ENCODE data around the gene CLASP2.
"Not testable (repeated sequence)": the region's sequence is repeated elsewhere in the genome, so short reads cannot be mapped to it uniquely, and the experiment has no call there.

The CLASP2 gene

DNA sequence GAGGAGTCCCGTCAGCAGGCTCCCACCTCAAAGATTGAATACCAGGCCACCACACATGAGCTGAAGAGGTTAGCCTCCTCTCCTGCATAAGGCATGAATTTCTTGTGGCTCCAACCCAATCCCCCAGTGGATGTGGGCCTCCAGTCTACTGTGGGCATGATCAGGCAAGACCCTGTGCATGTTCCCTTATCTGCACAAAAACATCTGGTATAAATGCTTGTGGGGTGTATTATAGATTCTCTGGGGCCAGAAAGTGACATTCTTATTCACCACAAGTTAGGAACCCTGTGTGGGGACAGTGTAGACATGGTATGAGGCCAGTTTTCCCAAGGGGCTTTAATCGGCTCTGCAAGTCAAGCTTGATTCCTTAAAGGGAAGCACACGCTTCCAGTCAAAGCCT is 259.6 kb downstream of the CLASP2 start:
- Histone ChIP-seq H3K4me3 (IDR thresholded peaks at IDR 0.05; ENCODE audit: insufficient read depth, low read depth, low read length) (no peak overlapping the region), H3K36me3 (ENCODE audit: insufficient read depth) (no peaks in the 10 kb centered on the region), H3K27ac (no peak overlapping the region)

DNA sequence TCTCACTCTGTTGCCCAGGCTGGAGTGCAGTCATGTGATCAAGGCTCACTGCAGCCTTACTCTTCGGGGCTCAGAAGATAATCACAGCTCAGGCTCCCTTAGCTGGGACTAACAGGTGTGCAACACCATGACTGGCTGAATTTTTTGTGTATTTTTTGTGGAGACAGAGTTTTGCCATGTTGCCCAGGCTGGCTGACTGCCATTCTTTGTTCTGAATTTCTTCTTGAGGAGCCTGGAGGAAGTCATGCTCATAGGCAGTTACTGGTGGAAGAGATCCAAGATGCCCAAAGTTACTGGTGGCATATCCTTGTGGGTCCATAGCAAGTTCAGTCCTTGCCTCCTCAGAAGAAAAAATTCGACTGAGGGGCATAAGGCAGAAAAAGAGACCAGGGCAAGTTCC is 261.3 kb downstream of the CLASP2 start:
- Histone ChIP-seq H3K79me2 (ENCODE audit: insufficient read depth, low read depth) (no peaks in the 10 kb centered on the region), H3K4me3 (IDR thresholded peaks at IDR 0.05; ENCODE audit: insufficient read depth, low read depth, low read length) (no peak overlapping the region), H3K4me2 (no peak overlapping the region), H3K4me1 (ENCODE audit: low read depth, poor library complexity, severe bottlenecking) (no peaks in the 10 kb centered on the region), H3K27me3 (ENCODE audit: insufficient read depth, low read depth) (no peaks in the 10 kb centered on the region), H3K27ac (no peak overlapping the region), H4K20me1 (ENCODE audit: insufficient read depth) (no peaks in the 10 kb centered on the region), H2AFZ (ENCODE audit: low read depth) (no peak overlapping the region), H3K36me3 (ENCODE audit: insufficient read depth) (no peaks in the 10 kb centered on the region), H3K9ac (no peak overlapping the region)
- TF ChIP-seq, protein P1, sequence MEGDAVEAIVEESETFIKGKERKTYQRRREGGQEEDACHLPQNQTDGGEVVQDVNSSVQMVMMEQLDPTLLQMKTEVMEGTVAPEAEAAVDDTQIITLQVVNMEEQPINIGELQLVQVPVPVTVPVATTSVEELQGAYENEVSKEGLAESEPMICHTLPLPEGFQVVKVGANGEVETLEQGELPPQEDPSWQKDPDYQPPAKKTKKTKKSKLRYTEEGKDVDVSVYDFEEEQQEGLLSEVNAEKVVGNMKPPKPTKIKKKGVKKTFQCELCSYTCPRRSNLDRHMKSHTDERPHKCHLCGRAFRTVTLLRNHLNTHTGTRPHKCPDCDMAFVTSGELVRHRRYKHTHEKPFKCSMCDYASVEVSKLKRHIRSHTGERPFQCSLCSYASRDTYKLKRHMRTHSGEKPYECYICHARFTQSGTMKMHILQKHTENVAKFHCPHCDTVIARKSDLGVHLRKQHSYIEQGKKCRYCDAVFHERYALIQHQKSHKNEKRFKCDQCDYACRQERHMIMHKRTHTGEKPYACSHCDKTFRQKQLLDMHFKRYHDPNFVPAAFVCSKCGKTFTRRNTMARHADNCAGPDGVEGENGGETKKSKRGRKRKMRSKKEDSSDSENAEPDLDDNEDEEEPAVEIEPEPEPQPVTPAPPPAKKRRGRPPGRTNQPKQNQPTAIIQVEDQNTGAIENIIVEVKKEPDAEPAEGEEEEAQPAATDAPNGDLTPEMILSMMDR (conservative IDR thresholded peaks at IDR 0.05; ENCODE audit: low read depth, low read length) = no peak

More for the DNA sequence above, 259.6 kb downstream of the CLASP2 start:
- no peaks in the 10 kb centered on the region for H3K79me2 ChIP-seq (ENCODE audit: insufficient read depth, low read depth)
- no peak overlapping the region for H3K9ac ChIP-seq
- TF ChIP-seq, protein P1 (conservative IDR thresholded peaks at IDR 0.05; ENCODE audit: low read depth, low read length) = no peak
- no peak overlapping the region for H3K4me2 ChIP-seq
- H3K4me1 ChIP-seq (ENCODE audit: low read depth, poor library complexity, severe bottlenecking) = no peaks in the 10 kb centered on the region
- H2AFZ ChIP-seq (ENCODE audit: low read depth) = no peak overlapping the region
- H4K20me1 ChIP-seq (ENCODE audit: insufficient read depth) = no peaks in the 10 kb centered on the region
- no peaks in the 10 kb centered on the region for H3K27me3 ChIP-seq (ENCODE audit: insufficient read depth, low read depth)

DNA sequence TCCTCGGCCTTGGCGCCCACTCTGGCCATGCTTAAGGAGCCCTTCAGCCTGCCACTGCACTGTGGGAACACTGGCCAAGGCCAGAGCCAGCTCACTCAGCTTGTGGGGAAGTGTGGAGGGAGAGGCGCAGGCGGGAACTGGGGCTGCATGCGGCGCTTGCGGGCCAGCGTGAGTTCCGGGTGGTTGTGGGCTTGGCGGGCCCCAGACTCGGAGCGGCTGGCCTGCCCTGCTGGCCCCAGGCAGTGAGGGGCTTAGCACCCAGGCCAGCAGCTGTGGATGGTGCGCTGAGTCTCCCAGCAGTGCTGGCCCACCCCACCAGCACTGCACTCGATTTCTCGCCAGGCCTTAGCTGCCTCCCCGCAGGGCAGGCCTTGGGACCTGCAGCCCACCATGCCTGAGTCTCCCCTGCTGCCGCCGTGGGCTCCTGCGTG is 264.7 kb downstream of the CLASP2 start:
- Histone ChIP-seq H3K27me3 (ENCODE audit: insufficient read depth, low read depth) (no peaks in the 10 kb centered on the region), H3K4me1 (ENCODE audit: low read depth, poor library complexity, severe bottlenecking) (no peaks in the 10 kb centered on the region), H3K9ac (no peak overlapping the region), H3K4me3 (IDR thresholded peaks at IDR 0.05; ENCODE audit: insufficient read depth, low read depth, low read length) (no peak overlapping the region), H3K27ac (no peak overlapping the region), H2AFZ (ENCODE audit: low read depth) (no peak overlapping the region), H4K20me1 (ENCODE audit: insufficient read depth) (no peaks in the 10 kb centered on the region), H3K4me2 (no peak overlapping the region), H3K36me3 (ENCODE audit: insufficient read depth) (no peaks in the 10 kb centered on the region), H3K79me2 (ENCODE audit: insufficient read depth, low read depth) (no peaks in the 10 kb centered on the region)
- TF ChIP-seq, protein P1 (conservative IDR thresholded peaks at IDR 0.05; ENCODE audit: low read depth, low read length) = no peak

DNA sequence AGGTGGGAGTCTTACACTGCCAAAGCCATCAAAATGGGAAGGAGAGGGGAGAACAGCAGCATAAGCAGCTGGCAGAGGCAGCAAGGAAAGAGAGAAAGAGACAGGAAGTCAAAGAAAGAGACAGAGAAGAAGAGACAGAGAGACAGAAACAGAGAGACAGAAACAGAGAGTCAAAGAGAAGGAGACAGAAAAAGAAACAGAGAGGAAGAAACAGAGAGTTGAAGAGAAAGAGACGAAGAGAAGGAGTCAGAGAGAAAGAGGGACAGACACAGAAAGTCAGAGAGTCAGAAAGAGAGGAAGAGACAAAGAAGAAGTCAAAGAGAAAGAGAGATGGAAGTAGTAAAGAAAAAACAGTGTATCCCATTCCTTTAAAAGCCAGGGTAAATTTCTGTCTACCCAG is 266.1 kb downstream of the CLASP2 start:
- H3K4me1 ChIP-seq (ENCODE audit: low read depth, poor library complexity, severe bottlenecking); H3K4me3 ChIP-seq (IDR thresholded peaks at IDR 0.05; ENCODE audit: insufficient read depth, low read depth, low read length); H4K20me1 ChIP-seq (ENCODE audit: insufficient read depth); H3K4me2 ChIP-seq; H2AFZ ChIP-seq (ENCODE audit: low read depth); H3K36me3 ChIP-seq (ENCODE audit: insufficient read depth); H3K27ac ChIP-seq; H3K27me3 ChIP-seq (ENCODE audit: insufficient read depth, low read depth); H3K9ac ChIP-seq; H3K79me2 ChIP-seq (ENCODE audit: insufficient read depth, low read depth): not testable (repeated sequence)

DNA sequence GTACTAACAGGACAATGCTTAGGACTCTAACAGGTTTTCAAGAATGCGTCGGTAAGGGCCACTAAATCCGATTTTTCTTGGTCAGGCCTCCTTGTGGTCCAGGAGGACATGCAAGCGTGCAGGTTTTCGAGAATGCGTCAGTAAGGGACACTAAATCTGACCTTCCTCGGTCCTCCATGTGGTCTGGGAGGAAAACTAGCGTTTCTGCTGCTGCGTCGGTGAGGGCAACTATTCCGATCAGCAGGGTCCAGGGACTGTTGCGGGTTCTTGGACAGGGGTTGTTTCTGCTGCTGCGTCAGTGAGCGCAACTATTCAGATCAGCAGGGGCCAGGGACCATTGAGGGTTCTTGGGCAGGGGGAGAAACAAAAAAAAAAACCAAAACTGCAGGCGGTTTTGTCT is 270.1 kb downstream of the CLASP2 start:
- TF ChIP-seq, protein P1 (conservative IDR thresholded peaks at IDR 0.05; ENCODE audit: low read depth, low read length) = no peak
- no peak overlapping the region for H2AFZ ChIP-seq (ENCODE audit: low read depth)

DNA sequence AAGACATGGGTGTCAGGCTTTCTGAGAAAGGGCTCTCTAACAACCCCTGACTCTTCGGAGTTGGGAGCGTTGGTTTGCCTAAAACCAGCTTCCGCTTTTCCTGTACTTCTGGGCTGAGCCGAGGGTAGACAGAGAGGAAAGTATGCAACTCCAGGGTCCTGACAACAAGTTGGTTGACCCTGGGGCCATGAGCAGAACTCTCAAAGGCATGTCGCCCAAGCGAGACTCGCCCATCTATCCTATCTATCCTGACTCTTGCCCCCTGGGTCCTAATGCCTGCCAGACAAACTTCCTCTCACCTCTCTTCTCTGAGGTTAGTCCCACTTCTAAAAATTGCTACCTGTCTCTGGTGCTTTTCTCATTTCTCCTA is 270.8 kb downstream of the CLASP2 start:
- not testable (repeated sequence) for H3K9ac ChIP-seq; H3K4me2 ChIP-seq; H3K36me3 ChIP-seq (ENCODE audit: insufficient read depth); H3K4me1 ChIP-seq (ENCODE audit: low read depth, poor library complexity, severe bottlenecking); H3K79me2 ChIP-seq (ENCODE audit: insufficient read depth, low read depth); H3K4me3 ChIP-seq (IDR thresholded peaks at IDR 0.05; ENCODE audit: insufficient read depth, low read depth, low read length); H4K20me1 ChIP-seq (ENCODE audit: insufficient read depth); H2AFZ ChIP-seq (ENCODE audit: low read depth); H3K27me3 ChIP-seq (ENCODE audit: insufficient read depth, low read depth); H3K27ac ChIP-seq

More for the DNA sequence above, 270.1 kb downstream of the CLASP2 start:
- H3K9ac ChIP-seq = no peak overlapping the region
- H3K27me3 ChIP-seq (ENCODE audit: insufficient read depth, low read depth) = no peaks in the 10 kb centered on the region
- H4K20me1 ChIP-seq (ENCODE audit: insufficient read depth) = no peaks in the 10 kb centered on the region
- no peak overlapping the region for H3K27ac ChIP-seq
- H3K4me3 ChIP-seq (IDR thresholded peaks at IDR 0.05; ENCODE audit: insufficient read depth, low read depth, low read length) = no peak overlapping the region
- H3K4me1 ChIP-seq (ENCODE audit: low read depth, poor library complexity, severe bottlenecking) = no peaks in the 10 kb centered on the region
- H3K4me2 ChIP-seq = no peak overlapping the region
- H3K79me2 ChIP-seq (ENCODE audit: insufficient read depth, low read depth) = no peaks in the 10 kb centered on the region
- no peaks in the 10 kb centered on the region for H3K36me3 ChIP-seq (ENCODE audit: insufficient read depth)

Measured in KMS-11 (cell line).